Body of pancreas (tissue), 4 donors: Measurements from ENCODE around the gene GTF2IRD1. TPM values are rescaled to one million over a fixed set of nuclear protein-coding genes. Genes with fewer than 3 reads are reported as not detected.

Experiments used
- ATAC-seq: fragments of 150-250 bp; one replicate; pipeline ENCODE4 v1.9.1; 2016
- DNase-seq, 4 donors: peaks; one replicate each; pipeline ENCODE4 v3.0.0-alpha.2; 2019
- H3K27ac ChIP-seq, 4 donors: fragments of 200-600 bp; sonication (generic); 1 replicate in 3 of 4; 2 replicates in 1 of 4; pipeline versions ENCODE4 v1.5.1 to v1.6.1; 2016 to 2019; ENCODE audit warnings: mild to moderate bottlenecking in 1 of 4, mixed read lengths in 1 of 4, moderate library complexity in 1 of 4
- H3K27me3 ChIP-seq, 2 donors: fragments of 200-600 bp; sonication (generic); one replicate each; pipeline ENCODE4 v1.6.0; 2016; ENCODE audit warnings: mild to moderate bottlenecking in 1 of 2
- H3K36me3 ChIP-seq, 2 donors: fragments of 200-600 bp; sonication (generic); replicated peaks in 1 of 2; 2 replicates each; pipeline ENCODE4 v1.5.1; 2016; ENCODE audit warnings: low read depth in 2 of 2; ENCODE audit not compliant: insufficient read depth in 1 of 2
- H3K4me1 ChIP-seq: fragments of 200-600 bp; sonication (generic); one replicate; pipeline ENCODE4 v1.6.0; 2016
- H3K4me3 ChIP-seq, 2 donors: fragments of 200-600 bp; sonication (generic); 1 replicate in 1 of 2; 2 replicates in 1 of 2; pipeline ENCODE4 v1.5.1; 2016 to 2019
- H3K9me3 ChIP-seq, 3 donors: fragments of 200-600 bp; sonication (generic); 1 replicate in 2 of 3; 2 replicates in 1 of 3; pipeline ENCODE4 v1.5.1; 2016
- POLR2A ChIP-seq, 3 donors: fragments of 450-650 bp; IDR thresholded peaks; one replicate each; pipeline ENCODE4 v1.6.1; 2016; ENCODE audit warnings: antibody characterized with exemption in 3 of 3, mild to moderate bottlenecking in 2 of 3
- WGBS, 2 donors: methylation state at CpG; one replicate each; pipeline ENCODE4 v1.1.5; 2017; 5-methylcytosine and 5-hydroxymethylcytosine counted together
- intact Hi-C: fragments of 100-400 bp; cut with DNase I; formaldehyde crosslinking; loops from one replicate; pipeline ENCODE4 v1.15.1; 2023
- total RNA-seq, 2 donors: library from RNA; depleted of rRNA; stranded (reverse); fragments of >200 nt; gene quantifications; one replicate each; pipeline ENCODE4 v1.1.0, GENCODE V29; 2016
- TF ChIP-seq, protein P1 (sequence below), 7 experiments: fragments of 450-650 bp in 4 of 7; fragments of 200-600 bp in 3 of 7; sonication (generic) in 3 of 7; IDR thresholded peaks; one replicate each; pipeline ENCODE4 v1.5.1; 2016 to 2019; ENCODE audit warnings: antibody characterized with exemption in 7 of 7

The GTF2IRD1 gene
- total RNA-seq, 2 donors from 2014 or later: 9.2 to 11.2 TPM

DNA sequence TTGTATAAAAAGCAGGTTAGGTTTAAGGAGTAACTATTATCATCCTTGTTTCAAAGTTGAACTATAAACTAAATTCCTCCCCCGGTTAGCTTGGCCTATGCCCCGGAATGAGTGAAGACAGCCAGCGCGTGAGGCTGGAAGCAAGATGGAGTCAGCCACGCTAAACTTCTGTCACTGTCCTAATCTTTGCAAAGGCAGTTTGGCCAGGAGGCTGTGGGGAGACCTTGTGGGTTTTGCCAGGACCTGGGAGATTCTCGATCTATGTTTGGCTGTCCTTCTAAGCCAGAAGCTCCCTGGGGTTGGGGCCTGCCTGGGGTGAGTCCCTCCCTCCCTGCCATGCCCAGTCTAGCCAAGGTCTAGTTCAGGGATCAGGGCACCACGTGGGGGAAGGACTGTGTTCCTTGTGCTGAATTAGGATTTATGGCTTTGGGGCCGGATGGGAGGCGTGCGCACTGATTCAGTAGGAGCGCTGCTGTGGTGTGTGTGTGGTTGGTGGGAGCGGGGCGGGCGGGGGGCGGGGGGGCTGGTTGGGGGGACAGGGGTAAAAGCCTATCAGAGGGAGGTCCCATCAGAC is 871 bp upstream of the GTF2IRD1 start:
- intact Hi-C loops: no loop called here
- no peak for ATAC-seq

DNA sequence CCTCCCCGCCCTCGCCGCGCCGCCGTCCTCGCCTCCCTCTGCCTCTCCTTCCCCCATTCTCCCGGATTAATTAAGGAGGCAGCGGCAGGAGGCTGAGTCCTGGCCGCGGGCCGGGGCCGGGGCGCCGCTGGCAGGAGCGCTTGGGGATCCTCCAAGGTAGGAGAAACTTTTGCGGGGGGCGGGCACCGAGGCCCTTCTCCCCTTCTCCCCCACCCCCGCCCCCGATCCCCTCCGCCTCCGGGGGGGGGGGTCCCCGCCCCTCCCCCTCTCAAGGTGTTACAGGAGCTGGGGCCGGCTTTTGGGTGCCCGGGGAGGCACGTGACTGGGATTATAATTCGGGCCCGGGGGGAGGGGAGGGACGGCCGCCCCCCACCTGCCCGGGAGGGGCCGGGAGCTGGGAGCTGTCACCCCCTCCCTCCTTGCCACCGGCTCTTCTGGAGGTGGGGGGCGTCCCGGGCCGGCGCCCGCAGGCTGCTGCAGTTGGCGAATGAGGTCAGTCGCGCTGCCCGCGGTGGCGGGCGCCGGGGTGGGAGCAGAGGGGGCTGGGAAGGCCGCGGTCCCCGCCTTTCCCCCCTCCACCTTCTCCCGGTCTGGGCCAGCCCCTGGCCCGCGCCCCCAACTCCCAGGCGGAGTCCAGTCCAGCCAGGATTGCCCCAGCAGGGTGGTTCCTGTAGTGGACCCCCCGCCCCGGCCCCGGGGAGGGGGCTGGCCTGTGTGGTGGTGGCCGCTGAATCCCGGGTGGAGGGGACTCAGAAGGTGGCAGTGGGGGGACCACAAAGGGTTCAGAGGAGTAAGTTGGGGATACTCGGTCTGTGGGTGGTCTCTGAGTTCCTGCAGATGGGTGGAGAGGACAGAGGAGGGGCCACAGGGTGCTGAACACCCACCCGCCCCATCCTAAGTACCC is 567 bp downstream of the GTF2IRD1 start:
- ATAC-seq (peak; percentile 27), DNase-seq (peak; percentile 36 to 55 (median 48))
- H3K36me3 ChIP-seq: no peaks in the 10 kb centered on the region
- WGBS, 2 donors: 2% methylated on average over 39 of the region's 61 CpGs; no CpG with 5 or more reads in 1 of the 2 donors
- peak overlapping the region; percentile 78 to 95 (median 80) for H3K27ac ChIP-seq
- peak; percentile 27 to 57 (median 41) for TF ChIP-seq POLR2A (IDR thresholded peaks at IDR 0.05)
- TF ChIP-seq, protein P1, sequence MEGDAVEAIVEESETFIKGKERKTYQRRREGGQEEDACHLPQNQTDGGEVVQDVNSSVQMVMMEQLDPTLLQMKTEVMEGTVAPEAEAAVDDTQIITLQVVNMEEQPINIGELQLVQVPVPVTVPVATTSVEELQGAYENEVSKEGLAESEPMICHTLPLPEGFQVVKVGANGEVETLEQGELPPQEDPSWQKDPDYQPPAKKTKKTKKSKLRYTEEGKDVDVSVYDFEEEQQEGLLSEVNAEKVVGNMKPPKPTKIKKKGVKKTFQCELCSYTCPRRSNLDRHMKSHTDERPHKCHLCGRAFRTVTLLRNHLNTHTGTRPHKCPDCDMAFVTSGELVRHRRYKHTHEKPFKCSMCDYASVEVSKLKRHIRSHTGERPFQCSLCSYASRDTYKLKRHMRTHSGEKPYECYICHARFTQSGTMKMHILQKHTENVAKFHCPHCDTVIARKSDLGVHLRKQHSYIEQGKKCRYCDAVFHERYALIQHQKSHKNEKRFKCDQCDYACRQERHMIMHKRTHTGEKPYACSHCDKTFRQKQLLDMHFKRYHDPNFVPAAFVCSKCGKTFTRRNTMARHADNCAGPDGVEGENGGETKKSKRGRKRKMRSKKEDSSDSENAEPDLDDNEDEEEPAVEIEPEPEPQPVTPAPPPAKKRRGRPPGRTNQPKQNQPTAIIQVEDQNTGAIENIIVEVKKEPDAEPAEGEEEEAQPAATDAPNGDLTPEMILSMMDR (IDR thresholded peaks at IDR 0.05): no peak
- H3K9me3 ChIP-seq: no peaks in the 10 kb centered on the region
- peaks cover 30% of the 10 kb centered on the region for H3K4me1 ChIP-seq
- H3K27me3 ChIP-seq: no peaks in the 10 kb centered on the region
- intact Hi-C loops: no loop called here
- H3K4me3 ChIP-seq: peak overlapping the region; percentile 52 to 70

More for the DNA sequence above, 871 bp upstream of the GTF2IRD1 start:
- Histone ChIP-seq H3K4me1 (peaks cover 30% of the 10 kb centered on the region), H3K27me3 (no peaks in the 10 kb centered on the region), H3K36me3 (no peaks in the 10 kb centered on the region), H3K27ac (peak overlapping the region in 3 of 4 donors; percentile 35 to 95 (median 78)), H3K9me3 (no peaks in the 10 kb centered on the region), H3K4me3 (no peak overlapping the region)
- TF ChIP-seq POLR2A (IDR thresholded peaks at IDR 0.05): no peak
- TF ChIP-seq, protein P1 (IDR thresholded peaks at IDR 0.05): no peak
- WGBS, 2 donors: 33 to 42% methylated on average over 5 to 15 of the region's 15 CpGs
- DNase-seq: peak; percentile 38 to 59 (median 48)

DNA sequence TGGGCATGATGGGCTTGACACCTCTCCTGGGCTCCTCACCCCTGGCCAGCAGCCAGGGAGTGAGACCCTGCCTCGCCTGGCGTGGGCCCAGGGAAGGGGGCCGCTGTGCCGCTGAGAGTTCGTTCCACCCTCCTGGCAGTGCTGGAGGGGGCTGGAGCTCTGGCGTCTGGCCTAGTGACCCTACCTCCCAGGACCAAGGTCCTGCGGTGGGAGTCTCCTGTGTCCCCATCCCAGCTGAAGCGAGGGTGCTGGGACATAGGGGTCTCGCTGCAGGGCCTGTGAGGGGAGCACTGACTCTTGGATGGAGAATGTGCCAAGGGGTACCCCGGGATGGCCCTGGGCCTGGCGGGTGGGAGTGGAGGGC is 1.2 kb downstream of the GTF2IRD1 start:
- DNase-seq (peak in 2 of 4 donors; percentile 28 to 33), ATAC-seq (peak; percentile 7)
- 17 to 20% methylated on average over 3 to 11 of the region's 11 CpGs for WGBS, 2 donors
- Histone ChIP-seq H3K27me3 (no peaks in the 10 kb centered on the region), H3K27ac (peak overlapping the region; percentile 78 to 95 (median 80)), H3K4me3 (peak overlapping the region; percentile 52 to 70), H3K9me3 (no peaks in the 10 kb centered on the region), H3K36me3 (no peaks in the 10 kb centered on the region), H3K4me1 (peaks cover 30% of the 10 kb centered on the region)
- intact Hi-C loops: no loop called here
- no peak for TF ChIP-seq POLR2A (IDR thresholded peaks at IDR 0.05)
- TF ChIP-seq, protein P1 (IDR thresholded peaks at IDR 0.05): no peak

DNA sequence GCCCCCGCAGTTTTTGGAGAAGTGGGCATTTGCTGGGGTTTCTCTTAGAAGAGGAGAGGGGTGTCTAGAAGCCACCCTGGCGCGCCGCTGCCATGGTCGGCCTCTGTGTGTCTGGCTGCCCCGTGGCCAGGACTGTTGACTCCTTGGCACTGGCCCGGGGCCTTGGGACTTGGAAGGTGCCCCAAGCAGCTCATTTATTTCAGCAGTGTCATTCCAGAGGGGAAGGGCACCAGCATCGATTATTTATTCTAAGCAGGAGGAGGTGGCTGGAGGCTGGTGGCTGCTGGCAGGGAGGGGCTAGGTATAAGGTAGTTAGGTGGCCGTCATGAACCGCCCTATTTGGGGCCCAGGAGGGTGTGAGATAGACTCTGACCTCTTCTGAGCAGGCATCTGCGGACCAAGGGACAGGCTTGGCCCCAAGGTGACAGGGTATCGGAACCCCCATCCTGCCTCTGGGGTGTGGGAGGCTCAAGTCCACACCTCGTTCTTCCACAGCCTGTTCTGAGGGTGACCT is 1.6 kb downstream of the GTF2IRD1 start:
- peak; percentile 66 to 91 (median 84) for TF ChIP-seq POLR2A (IDR thresholded peaks at IDR 0.05)
- TF ChIP-seq, protein P1 (IDR thresholded peaks at IDR 0.05): no peak
- no peaks in the 10 kb centered on the region for H3K9me3 ChIP-seq
- WGBS, 2 donors: 16 to 25% methylated on average over 6 to 13 of the region's 13 CpGs
- intact Hi-C loops: no loop called here
- H3K4me1 ChIP-seq: peaks cover 30% of the 10 kb centered on the region
- no peak overlapping the region for H3K4me3 ChIP-seq
- peak overlapping the region; percentile 78 to 95 (median 80) for H3K27ac ChIP-seq
- DNase-seq (peak; percentile 86 to 93 (median 92)), ATAC-seq (peak; percentile 85)
- H3K27me3 ChIP-seq: no peaks in the 10 kb centered on the region
- H3K36me3 ChIP-seq: no peaks in the 10 kb centered on the region
